GM21390 (cell line): ENCODE results near the gene CD74.

Experiments
- ATAC-seq: cut with Tn5 transposase; IDR thresholded peaks from one replicate; pipeline ENCODE4 v1.9.1; 2021; ENCODE audit not compliant: unreplicated experiment

The CD74 gene

DNA sequence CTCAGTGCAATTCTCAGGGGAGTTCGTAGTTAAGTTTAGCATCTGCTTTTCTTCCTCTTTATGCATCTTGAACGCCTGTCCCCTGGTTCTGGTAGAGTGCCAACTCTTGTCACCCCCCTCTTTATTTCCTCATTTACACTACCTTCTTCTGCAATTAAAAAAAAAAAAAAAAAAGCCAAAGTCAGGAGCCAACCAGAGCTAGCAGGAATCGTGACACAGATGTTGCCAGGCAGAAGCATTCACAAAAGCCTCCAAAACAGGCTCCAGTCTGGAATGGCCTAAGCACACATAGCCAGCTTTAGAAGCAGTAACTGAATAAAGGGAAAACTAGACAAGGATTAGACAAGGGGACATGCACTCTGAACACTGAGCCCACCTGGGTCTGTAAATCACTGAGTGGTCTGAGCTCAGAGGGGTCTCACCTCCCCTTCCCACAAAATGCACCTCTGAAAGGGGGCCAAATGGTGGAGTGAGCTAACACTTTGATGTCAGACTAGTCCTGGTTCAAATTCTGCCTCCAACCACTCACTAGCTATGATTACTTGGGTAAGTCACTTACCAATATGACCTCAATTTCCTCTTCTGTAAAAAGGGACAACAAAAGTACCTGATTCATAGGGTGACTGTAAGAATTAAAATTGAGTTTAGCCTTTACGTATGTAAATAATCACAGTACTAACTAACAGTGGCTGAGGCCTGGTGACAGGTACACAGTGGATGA lies 2.0 kb downstream of the CD74 start:
- ATAC-seq: no peak

DNA sequence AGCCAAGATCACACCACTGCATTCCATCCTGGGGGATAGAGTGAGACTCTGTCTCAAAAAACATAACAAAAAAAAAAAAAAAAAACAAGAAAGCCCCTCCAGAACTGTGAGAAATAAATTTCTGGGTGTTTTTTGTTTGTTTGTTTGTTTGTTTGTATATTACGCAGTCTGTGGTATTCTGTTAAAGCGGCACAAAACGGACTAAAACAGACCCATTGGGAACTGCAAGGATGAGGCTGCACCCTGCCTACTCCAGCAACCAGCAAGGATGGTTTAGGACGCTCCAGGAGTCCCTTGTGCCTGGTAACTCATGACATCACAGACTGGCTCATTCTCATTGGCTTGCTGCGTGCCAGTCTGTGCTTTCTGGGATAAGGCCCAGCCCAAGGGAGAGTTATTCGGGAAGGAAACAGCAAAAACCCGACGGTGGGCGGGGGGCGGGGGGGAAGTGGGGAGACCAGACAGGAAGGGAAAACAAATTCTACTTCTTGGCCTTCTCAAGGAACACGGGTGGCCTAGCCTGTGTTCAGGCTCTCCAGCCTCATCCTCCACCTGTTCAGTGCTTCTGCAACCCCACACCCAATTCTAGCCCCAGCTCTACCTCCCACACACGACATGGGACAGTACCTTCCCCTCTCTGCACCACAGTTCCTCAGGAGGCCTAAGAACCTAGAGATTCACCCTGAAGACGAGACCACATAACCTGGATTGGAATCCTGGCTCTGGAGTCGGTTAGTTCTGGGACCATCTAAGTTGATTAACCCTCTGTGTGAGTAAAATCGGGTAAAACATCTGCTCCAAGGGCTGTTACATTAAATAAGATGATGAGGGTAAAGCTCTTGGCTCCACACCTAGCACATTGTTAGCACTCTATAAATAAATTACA lies 2.8 kb downstream of the CD74 start:
- ATAC-seq: peak; percentile 35

DNA sequence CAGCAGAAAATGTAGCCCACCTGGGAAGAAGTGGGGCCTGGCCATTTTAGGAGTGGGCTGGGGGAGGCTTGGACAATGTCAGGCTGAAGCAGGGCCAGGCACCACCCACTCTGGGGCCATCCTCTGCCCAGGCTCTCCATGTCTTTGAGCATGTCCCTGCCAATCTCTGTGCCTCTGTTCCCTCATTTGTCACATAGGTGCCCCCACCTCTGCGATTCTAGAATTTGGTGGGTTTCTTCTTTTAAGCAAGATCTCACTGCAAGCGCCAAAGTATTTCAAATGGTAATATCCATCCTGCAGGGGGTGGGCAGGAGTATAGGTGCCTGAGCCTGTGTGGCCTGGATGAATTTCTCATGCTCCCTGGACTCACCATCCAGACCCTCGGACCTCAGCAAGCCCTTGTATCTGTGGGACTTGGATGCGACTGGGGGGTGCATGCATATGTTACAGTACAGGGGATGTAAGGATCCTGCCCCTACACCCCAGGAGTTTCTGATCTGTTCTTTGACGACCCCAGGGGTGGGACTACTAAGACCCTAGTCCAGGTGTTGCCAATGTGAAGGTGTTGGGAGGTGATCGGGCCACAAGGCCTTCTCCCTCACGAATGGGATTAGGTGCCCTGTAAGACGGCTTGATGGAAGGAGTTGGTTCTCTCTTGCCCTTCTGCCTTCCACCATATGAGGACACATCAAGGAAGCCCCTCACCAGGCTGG lies 4.3 kb downstream of the CD74 start:
- no peak for ATAC-seq

DNA sequence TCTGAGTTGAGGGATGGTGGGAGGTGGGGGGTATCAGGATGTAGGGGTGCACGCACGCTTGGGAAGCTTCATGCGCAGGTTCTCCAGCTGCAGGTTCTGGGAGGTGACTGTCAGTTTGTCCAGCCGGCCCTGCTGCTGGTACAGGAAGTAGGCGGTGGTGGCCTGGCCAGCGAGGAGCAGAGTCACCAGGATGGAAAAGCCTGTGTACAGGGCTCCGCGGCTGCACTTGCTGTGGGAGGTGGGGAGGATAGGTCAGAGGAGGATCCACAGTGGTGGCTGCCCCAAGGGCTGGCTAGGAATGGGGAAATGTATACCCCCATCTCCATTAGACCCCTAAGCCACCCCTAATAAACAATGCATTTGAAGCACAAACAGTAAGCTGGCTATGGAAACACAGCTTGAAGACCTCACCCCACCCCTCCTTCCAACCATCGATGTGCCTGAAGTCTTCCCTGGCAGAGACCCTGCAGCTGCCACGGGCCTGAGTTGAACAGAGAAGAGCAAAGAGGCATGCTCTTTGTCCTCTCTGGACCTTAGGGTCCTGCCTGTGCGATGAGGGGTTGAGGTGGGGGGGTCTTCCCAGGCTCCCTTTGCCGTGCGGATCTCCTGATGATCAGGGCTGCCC lies 5.5 kb downstream of the CD74 start:
- ATAC-seq: no peak

DNA sequence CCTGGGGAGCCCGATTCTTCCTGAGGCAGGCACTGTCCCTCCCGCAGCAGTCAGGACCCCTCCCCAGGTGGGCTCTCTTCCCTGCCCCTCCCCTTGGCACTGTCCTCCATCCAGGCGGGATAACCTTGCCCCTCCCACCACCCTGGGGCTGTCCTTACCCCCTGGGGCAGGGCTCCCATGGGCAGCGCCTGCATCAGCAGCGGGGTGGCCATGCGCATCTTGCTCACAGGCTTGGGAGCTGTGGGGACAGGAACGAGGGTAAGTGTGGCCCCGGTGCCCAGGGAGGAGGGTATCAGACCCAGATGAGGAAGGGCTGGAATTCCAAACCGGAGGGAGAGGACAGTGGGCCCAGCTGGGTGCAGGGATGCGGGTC lies 6.0 kb downstream of the CD74 start:
- ATAC-seq: no peak

DNA sequence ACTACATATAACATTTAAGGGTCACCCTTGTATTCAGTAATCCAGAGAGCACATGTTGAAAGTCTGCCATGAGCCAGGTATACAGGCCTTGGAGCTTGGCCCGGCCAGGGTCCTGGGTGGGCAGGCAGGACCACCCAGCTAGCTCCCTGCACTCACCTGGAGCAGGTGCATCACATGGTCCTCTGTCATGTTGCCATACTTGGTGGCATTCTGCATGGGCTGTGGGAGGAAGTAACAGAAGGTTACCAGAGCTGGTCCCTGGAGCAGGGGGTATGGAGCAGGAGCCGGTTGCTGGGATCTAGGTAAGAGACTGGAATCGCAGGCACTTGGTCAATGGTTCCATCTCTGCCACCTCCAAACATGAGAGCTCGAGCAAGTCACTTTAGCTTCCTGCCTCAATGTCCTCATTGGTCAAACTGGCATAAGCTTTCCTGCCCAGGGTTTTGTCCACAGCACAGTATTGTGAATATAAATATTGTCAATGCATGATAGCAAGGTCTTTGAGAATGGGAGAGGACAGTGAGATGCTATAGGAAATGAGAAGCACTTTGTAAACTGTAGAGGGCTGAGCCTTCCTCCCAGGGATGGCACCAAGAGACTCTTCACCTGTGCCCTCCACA lies 6.5 kb downstream of the CD74 start:
- no peak for ATAC-seq

DNA sequence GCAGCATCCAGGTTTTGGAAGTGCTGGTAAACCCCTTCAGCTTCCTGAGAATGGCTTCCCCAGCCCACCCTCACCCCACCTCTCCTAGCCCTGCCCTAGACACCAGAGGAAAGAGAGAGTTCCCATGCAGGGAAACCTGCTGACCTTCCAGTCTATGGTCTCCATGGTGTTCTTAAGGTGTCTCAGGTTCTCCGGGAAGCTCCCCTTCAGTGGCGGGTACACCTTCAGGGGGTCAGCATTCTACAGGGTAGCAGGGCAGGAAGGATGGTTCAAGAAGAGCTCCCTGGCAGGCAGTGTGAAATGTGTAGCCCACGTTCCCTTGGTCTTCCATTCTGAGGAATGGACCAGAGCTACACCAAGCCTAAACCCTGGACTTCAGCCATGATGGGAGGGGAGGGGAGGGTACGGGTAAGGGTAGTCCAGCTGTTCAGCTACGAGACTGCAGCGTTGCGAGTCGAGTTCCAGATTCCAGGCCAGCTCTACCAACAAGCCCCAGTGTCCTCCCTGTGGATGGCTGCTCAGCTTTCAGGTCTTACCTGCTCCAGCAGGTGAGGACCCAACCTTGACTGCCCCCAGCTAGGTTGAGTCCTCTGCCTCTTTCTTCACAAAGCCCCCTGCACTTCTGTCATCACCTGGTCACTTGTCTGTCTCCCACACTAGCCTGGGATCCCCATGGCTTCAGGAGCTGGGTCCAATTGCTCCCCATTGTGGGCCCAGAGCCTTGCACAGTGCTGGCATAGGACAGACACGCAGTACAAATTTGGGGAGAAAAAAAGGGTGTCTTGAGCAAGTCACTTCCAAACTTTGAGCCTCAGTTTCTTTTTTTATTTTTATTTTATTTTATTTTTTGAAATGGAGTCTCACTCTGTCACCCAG lies 7.5 kb downstream of the CD74 start:
- ATAC-seq: no peak

DNA sequence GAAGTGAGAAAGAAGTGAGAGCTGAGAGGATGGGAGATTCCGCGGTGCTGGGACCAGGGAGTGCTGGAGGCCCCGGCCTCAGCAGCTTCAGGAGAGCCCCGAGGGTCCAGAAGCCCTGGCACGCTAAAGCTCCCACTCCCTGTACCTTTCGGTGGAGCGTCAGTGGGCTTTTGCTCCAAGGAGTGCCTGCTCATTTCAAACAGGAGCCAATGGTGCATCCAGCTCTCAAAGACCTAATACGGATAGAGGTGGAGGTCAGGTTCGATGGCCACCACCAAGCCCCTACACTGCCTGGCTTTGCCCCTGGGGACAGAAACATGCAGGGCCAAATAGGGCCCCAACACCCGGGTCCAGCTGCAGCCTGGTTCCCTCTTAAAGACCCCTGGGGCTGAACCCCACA lies 8.2 kb downstream of the CD74 start:
- ATAC-seq: no peak

DNA sequence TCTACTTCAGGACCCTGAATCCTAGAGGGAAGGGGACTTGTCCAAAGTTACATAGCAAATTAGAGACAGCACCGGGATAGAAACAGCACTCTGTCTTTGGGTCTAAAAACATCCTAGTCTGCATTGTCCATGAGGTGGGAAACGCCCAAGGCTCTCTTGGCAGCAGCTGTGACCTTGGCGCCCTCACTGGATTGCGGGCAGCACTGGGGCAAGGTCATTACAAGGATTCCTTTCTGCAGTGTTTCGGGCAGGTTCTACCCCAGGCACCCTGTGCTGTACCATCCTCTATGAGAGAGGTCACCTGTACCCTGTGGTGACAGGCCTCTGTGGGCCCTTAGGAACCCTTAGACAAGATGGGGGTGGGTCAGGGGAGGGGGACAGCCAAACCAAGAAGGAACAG lies 8.6 kb downstream of the CD74 start:
- no peak for ATAC-seq

DNA sequence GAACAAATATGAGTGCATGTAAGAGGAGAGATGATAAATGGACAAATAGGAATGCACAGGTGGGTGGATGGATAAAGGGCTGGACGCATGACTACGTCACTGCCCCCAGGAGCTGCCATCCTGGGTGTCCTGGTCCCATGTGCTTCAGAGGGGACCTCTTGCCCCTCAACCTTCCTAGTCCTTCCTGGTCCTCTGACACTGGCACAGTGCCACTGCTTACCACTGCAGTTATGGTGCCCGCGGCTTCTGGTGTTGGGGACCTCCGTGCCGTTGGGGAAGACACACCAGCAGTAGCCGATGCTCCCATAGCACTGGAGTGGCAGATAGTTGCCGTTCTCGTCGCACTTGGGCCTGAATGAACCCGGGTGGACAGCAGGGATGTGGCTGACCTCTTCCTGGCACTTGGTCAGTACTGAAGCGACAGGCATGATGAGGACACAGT lies 9.8 kb downstream of the CD74 start:
- no peak for ATAC-seq

DNA sequence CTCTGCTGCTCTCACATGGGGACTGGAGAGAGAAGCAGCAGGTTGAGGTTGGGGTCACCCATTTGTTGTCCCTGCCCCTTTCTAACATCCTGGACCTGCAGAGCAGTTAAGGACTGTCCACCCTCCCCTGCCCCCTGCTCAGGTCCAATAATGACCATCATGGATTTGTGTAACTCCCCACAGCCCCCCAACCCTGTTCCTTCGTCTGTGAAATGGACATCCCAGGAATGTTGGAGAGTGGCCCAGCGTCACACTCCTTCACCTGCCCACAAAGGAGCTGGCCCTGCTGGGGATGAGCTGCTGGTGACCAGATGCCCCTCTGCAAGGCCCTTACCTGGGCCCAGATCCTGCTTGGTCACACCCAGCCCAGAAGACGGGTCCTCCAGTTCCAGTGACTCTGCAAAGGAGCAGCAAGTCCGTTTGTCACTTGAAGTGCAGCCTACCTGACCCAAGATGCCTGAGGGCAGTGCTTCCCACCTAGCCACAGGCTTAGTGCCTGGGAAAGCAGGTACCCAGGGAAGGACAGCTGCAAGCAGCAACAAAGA lies 10.4 kb downstream of the CD74 start:
- ATAC-seq: no peak

DNA sequence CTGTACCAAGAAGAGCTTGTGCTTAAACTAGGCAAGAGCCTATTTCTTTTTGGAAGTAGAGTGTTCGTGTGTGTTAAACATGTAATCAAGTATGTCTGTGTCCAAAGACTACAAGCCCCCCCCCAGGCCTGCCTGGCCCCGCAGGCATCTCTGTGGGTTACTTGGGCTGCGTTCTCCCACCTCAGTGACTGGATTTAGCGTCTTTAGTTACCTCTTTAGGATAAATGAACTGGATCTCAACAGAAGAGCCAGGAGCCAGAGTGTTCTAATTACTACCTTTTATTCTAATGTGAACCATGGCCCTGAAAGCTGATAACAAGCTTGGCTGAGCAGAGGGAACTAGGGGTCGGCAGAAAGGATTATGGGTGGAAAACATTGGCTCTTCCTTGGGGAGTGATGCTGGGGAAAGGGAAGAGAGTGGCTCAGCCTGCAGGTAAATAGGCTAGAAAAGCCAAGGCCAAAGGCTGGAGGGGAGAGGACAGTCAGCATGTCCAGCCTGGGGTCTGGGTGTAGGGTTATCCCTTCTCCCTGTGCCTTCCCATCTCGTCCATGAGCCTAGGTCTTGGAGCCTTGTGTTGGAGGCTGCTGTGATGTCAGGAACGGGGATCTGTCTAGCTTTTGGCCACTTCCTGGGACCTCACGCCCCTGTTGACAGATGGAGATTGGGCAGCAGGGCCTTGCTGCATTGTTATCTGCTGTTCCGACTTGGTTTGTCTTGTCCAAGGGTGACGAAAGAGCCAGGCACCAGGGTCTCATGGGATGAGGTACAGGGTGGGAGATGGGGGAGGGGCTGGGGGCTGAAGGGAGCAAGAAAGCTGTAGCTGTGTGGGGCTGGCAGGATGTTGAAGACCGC lies 11.1 kb downstream of the CD74 start:
- no peak for ATAC-seq

DNA sequence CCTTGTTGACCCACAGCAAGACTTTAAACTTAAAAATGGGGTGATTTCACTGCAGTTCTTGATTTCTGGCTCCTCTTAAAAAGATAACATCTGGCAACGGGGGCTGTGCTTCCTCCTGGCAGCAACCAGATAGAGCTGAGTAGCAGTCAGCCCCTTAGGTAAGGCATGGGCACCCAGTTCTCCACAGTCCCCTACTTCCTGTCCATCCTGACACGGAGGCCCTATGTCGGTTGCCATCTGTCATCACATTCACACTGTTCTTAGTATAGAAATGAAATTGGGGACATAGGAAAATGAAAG lies 11.7 kb downstream of the CD74 start:
- ATAC-seq: no peak

DNA sequence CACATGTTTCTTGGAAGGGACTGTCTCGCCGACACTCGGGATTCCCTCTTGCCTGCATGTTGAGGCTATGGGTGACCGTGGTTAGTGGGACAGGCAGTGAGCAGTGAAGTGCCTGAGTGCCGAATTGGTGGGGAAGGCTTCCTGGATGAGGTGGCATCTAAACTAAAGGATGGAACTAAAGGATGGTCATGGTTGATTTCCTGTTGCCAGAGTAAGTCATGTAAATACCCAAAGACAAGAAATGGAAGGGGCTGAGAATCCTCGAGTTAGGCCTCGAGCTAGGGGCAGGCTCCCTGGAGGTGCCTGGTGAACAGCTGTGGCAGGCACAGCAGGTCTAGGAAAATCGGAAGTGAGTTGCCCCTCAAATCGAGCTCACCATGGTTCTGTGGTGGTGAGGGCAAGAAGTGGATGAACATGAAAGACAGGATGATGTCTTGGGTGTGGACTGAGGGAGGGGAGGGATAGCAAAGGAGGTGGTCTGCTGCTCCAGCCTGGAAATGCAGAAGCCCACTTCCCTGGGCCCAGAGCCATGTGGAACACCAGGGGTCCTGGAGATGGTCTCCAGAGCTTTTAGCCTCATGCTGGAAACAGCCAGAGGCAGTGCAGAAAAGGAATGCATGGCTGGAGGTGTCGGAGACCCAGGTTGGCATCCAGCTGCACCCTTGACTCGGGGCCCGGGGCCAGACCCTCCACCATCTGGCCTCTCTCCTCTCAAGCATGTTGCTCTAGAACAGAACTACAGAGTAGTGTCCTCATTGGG lies 12.2 kb downstream of the CD74 start:
- ATAC-seq: no peak

DNA sequence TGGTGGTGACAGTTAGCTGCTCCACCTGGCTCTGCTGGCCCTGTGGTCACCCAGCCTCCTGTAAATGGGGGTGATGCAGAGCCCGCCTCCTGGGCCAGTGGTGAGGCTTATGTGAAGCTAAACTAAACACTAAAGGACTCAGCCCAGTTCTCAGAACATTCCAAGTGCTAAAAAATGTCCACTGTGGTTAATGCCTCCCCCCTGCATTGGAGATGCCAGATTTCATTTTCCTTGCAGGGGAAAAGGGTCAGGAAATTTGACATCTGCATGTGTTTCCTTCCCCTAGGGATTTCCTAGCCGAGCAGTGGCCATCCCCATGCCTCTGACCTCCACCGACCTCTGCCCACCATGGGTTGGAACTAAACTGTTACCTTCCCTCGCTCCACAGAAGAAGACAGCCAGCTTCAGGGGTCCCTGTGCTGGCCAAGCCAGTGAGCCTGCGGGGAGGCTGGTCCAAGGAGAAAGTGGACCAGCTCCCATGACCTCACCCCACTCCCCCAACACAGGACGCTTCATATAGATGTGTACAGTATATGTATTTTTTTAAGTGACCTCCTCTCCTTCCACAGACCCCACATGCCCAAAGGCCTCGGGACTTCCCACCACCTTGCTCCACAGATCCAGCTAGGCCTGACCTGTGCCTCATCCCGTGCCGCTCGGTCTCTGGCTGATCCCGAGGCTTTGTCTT lies 13.0 kb downstream of the CD74 start:
- no peak for ATAC-seq

DNA sequence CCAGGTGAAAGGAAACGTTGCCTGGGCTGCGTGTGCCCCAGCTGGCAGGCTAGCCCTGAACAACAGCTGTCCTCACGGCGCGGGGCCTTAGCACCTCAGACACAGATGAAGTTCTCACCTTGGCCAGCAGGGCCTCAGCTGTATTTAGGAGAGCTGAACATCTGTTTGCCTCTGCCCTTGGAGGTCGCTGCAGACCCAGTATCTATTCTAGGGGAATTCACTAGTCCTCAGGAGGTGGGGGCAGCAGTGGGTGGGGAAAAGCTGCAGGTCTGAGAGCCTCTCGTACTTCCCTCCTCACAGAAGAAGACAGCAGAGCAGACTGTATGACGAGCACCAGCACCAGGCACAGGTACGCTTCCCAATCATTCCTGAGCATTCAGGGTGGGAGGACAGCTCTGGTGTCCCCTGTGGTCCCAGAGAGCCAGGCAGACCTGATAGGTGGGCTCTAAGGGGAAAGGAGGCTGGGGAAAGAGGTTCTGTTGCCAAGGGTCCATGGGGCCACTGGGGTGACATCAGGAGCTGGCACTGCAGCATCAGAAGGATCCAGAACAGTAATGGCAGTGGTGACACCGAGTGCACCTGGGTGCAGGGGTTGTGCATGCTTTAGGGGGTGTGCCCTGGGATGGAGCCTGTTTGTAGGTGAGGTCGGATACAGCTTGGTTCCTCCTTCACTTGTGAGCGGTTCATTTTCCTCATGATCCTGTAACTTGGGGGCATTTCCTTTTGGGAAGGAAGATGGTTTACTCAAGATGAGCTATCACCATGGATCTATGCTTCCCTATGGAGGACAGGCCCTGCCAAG lies 13.8 kb downstream of the CD74 start:
- peak; percentile 71 for ATAC-seq
